B cell (primary cell): ENCODE measurements around the gene CTXND2. TPM values are rescaled to one million over a fixed set of nuclear protein-coding genes. Genes with fewer than 3 reads are reported as not detected.

Experiments used
- ATAC-seq: fragments of 200-7000 bp; cut with Tn5 transposase; one replicate; pipeline ENCODE4 v1.10.0; 2021; ENCODE audit warnings: low read depth, mild to moderate bottlenecking, moderate number of reproducible peaks, moderate library complexity
- CTCF ChIA-PET: fragments of 350-600 bp; sonication (Branson Sonifier 250); formaldehyde crosslinking; loops from one replicate; lab custom pipeline; 2021; ENCODE audit warnings: antibody characterized with exemption, inconsistent platforms; lab: Charles Lee
- POLR2A ChIA-PET: fragments of 350-600 bp; sonication (Branson Sonifier 250); formaldehyde crosslinking; loops from one replicate; lab custom pipeline; 2021; ENCODE audit warnings: antibody characterized with exemption; lab: Charles Lee
- DNase-seq: peaks from one replicate; pipeline ENCODE4 v3.0.0; 2013
- H2AFZ ChIP-seq: 2 replicates; pipeline ENCODE4 v1.6.1; 2012; ENCODE audit warnings: mild to moderate bottlenecking, low read depth, low read length; ENCODE audit not compliant: insufficient read depth, poor library complexity, severe bottlenecking
- H3K27ac ChIP-seq, 2 donors: 1 replicate in 1 of 2; 2 replicates in 1 of 2; pipeline ENCODE4 v1.5.1; 2012 to 2013; ENCODE audit warnings: low read length in 2 of 2, mild to moderate bottlenecking in 2 of 2, moderate library complexity in 1 of 2
- H3K27me3 ChIP-seq, 4 experiments: fragments of 200-600 bp in 1 of 4; sonication (generic) in 1 of 4; replicated peaks in 1 of 4; 1 replicate in 2 of 4; 2 replicates in 2 of 4; pipeline versions ENCODE4 v1.6.1 to v1.7.0; 2013 to 2016; ENCODE audit warnings: low read length in 3 of 4, mild to moderate bottlenecking in 2 of 4, mixed read lengths in 1 of 4, moderate library complexity in 1 of 4; ENCODE audit not compliant: insufficient read depth in 4 of 4, control insufficient read depth in 3 of 4; ENCODE audit errors: control extremely low read depth in 1 of 4
- H3K36me3 ChIP-seq, 2 experiments: replicated peaks in 1 of 2; 1 replicate in 1 of 2; 2 replicates in 1 of 2; pipeline versions ENCODE4 v1.6.1 to v1.7.1; 2013; ENCODE audit warnings: low read length in 1 of 2; ENCODE audit not compliant: insufficient read depth in 2 of 2, control insufficient read depth in 1 of 2; ENCODE audit errors: control extremely low read depth in 1 of 2, extremely low read depth in 1 of 2
- H3K4me1 ChIP-seq, 2 donors: fragments of 200-600 bp in 1 of 2; sonication (generic) in 1 of 2; 1 replicate in 1 of 2; 2 replicates in 1 of 2; pipeline versions ENCODE4 v1.5.1 to v1.6.1; 2013 to 2017; ENCODE audit warnings: low read length in 2 of 2; ENCODE audit not compliant: control insufficient read depth in 2 of 2, insufficient read depth in 2 of 2
- H3K4me2 ChIP-seq: replicated peaks from 2 replicates; pipeline ENCODE3; 2012; ENCODE audit warnings: mild to moderate bottlenecking, low read depth, low read length; ENCODE audit not compliant: poor library complexity, severe bottlenecking
- H3K4me3 ChIP-seq, 5 experiments: fragments of 200-600 bp in 1 of 5; sonication (generic) in 1 of 5; 1 replicate in 3 of 5; 2 replicates in 2 of 5; pipeline versions ENCODE4 v1.5.1 to v1.7.0; 2011 to 2016; ENCODE audit warnings: low read length in 4 of 5, mild to moderate bottlenecking in 4 of 5, low read depth in 2 of 5, control low read depth in 1 of 5, moderate library complexity in 1 of 5; ENCODE audit not compliant: insufficient read depth in 1 of 5; ENCODE audit errors: control extremely low read depth in 1 of 5, extremely low read depth in 1 of 5
- H3K79me2 ChIP-seq: fragments of 200-600 bp; sonication (generic); one replicate; pipeline ENCODE4 v1.6.0; 2016; ENCODE audit warnings: low read length; ENCODE audit not compliant: control insufficient read depth, insufficient read depth
- H3K9ac ChIP-seq: fragments of 200-600 bp; sonication (generic); 2 replicates; pipeline ENCODE4 v1.6.1; 2017; ENCODE audit warnings: mild to moderate bottlenecking, low read length, moderate library complexity
- H3K9me3 ChIP-seq, 3 donors: one replicate each; pipeline versions ENCODE4 v1.6.1 to v1.7.1; 2013; ENCODE audit warnings: low read length in 2 of 3; ENCODE audit not compliant: control insufficient read depth in 2 of 3, insufficient read depth in 1 of 3; ENCODE audit errors: control extremely low read depth in 1 of 3
- H4K20me1 ChIP-seq: 2 replicates; pipeline ENCODE4 v1.6.0; 2012; ENCODE audit warnings: mild to moderate bottlenecking, low read length; ENCODE audit not compliant: insufficient read depth, control insufficient read depth, poor library complexity, severe bottlenecking
- H3K27ac Mint-ChIP-seq: one replicate; pipeline ENCODE4 v1.8.0; 2021; ENCODE audit warnings: mixed read lengths
- H3K27me3 Mint-ChIP-seq: one replicate; pipeline ENCODE4 v1.8.0; 2021; ENCODE audit warnings: mixed read lengths
- H3K4me1 Mint-ChIP-seq: one replicate; pipeline ENCODE4 v1.8.0; 2021; ENCODE audit warnings: mixed read lengths
- H3K4me3 Mint-ChIP-seq: one replicate; pipeline ENCODE4 v1.8.0; 2021; ENCODE audit warnings: mixed read lengths
- H3K9me3 Mint-ChIP-seq: one replicate; pipeline ENCODE4 v1.8.0; 2022; ENCODE audit warnings: mixed read lengths; ENCODE audit not compliant: insufficient read depth
- CTCF ChIP-seq: fragments of 200-600 bp; IDR thresholded peaks from one replicate; pipeline ENCODE4 v1.8.0; 2022; ENCODE audit warnings: antibody characterized with exemption, mild to moderate bottlenecking
- EZH2 ChIP-seq: IDR thresholded peaks from 2 replicates; pipeline ENCODE4 v1.6.1; 2012; ENCODE audit warnings: borderline replicate concordance, low read depth, mild to moderate bottlenecking, moderate library complexity, low read length; ENCODE audit not compliant: insufficient read depth, poor library complexity, severe bottlenecking
- WGBS: methylation state at CpG from one replicate; pipeline ENCODE4 v1.1.5; 2013; ENCODE audit warnings: missing lambda C conversion rate; ENCODE audit not compliant: insufficient coverage; 5-methylcytosine and 5-hydroxymethylcytosine counted together
- intact Hi-C: fragments of 100-400 bp; cut with micrococcal nuclease; formaldehyde crosslinking; loops from one replicate; pipeline ENCODE4 v1.10.0; 2022
- polyA plus RNA-seq: library from polyadenylated mRNA; depleted of rRNA; stranded (reverse); fragments of >200 nt; gene quantifications from 2 replicates; pipeline ENCODE4 v1.2.3, GENCODE V29; 2012
- total RNA-seq, 2 donors: library from RNA; stranded (reverse); fragments of 120-200 nt in 1 of 2; gene quantifications; 1 replicate in 1 of 2; 2 replicates in 1 of 2; pipeline versions ENCODE4 v1.2.3 to v1.2.4, GENCODE V29; 2013 to 2022

The CTXND2 gene
- total and polyA plus RNA-seq, 2 donors (not counting 1 experiment from before 2014, with no cell fraction given) = not detected

GRCh38 chr1:150869683-150870082 is 17.3 kb upstream of the CTXND2 start:
- Histone ChIP-seq H3K9me3 (no peaks in the 10 kb centered on the region), H3K27me3 (no peaks in the 10 kb centered on the region), H3K36me3 (peaks cover 0 to 12% of the 10 kb centered on the region in 2 experiments), H3K79me2 (peaks cover 92% of the 10 kb centered on the region), H3K4me3 (no peak overlapping the region), H2AFZ (no peak overlapping the region), H3K27ac (no peak overlapping the region), H3K4me2 (no peak overlapping the region), H3K4me1 (peaks cover 5 to 13% of the 10 kb centered on the region in 2 donors), H3K9ac (no peak overlapping the region), H4K20me1 (peaks cover 9% of the 10 kb centered on the region)
- Mint-ChIP-seq H3K27ac (no peak overlapping the region), H3K9me3 (no peaks in the 10 kb centered on the region), H3K4me3 (no peak overlapping the region), H3K27me3 (no peaks in the 10 kb centered on the region), H3K4me1 (peaks cover 42% of the 10 kb centered on the region)
- TF ChIP-seq CTCF = no peak
- no peak for TF ChIP-seq EZH2
- CTCF ChIA-PET = no interaction called here
- ATAC-seq = no peak
- POLR2A ChIA-PET = no interaction called here
- DNase-seq = no peak
- intact Hi-C loops = no loop called here

GRCh38 chr1:150872572-150872971 is 14.4 kb upstream of the CTXND2 start:
- intact Hi-C loops = no loop called here
- Histone ChIP-seq H3K36me3 (peaks cover 0 to 12% of the 10 kb centered on the region in 2 experiments), H4K20me1 (peaks cover 9% of the 10 kb centered on the region), H3K4me1 (peaks cover 20% of the 10 kb centered on the region in 2 donors), H3K4me2 (no peak overlapping the region), H3K27ac (no peak overlapping the region), H3K4me3 (no peak overlapping the region), H3K27me3 (no peaks in the 10 kb centered on the region), H2AFZ (no peak overlapping the region), H3K79me2 (peaks cover 91% of the 10 kb centered on the region), H3K9ac (no peak overlapping the region), H3K9me3 (no peaks in the 10 kb centered on the region)
- TF ChIP-seq EZH2 = no peak
- TF ChIP-seq CTCF = no peak
- WGBS = 92% methylated on average over 2 of the region's 2 CpGs
- DNase-seq (no peak), ATAC-seq (no peak)
- CTCF ChIA-PET = no interaction called here
- H3K9me3 Mint-ChIP-seq = no peaks in the 10 kb centered on the region
- no peak overlapping the region for H3K4me3 Mint-ChIP-seq
- H3K27me3 Mint-ChIP-seq = no peaks in the 10 kb centered on the region
- POLR2A ChIA-PET = no interaction called here
- H3K4me1 Mint-ChIP-seq = peaks cover 46% of the 10 kb centered on the region
- no peak overlapping the region for H3K27ac Mint-ChIP-seq
